ENCODE measurements around the gene EARS2.
"Not testable (repeated sequence)": the region's sequence is repeated elsewhere in the genome, so short reads cannot be mapped to it uniquely, and the experiment has no call there.

Gene EARS2

DNA sequence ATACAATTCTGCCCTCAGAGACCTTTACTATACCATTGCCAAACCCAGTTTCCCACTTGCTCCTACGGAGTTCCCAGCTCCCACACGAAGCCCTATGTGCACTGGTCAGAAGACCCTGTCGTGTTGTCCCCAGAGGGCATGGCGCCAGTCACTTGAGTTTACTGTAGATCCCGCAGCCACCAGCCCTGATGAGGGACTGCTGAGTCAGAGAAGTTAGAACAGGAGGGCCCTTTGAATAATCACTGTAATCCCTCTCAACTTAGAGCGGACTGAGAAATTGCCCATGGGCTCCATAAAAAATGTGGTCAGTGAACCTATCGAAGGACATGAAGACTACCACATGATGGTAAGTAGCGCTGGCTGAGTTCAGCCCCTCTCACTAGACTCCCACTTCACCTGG, 9.6 kb upstream of the EARS2 start:
- DNase-seq, result no peak

GRCh38 chr16:23564575-23565363, 7.6 kb upstream of the EARS2 start:
- no peak for DNase-seq

DNA sequence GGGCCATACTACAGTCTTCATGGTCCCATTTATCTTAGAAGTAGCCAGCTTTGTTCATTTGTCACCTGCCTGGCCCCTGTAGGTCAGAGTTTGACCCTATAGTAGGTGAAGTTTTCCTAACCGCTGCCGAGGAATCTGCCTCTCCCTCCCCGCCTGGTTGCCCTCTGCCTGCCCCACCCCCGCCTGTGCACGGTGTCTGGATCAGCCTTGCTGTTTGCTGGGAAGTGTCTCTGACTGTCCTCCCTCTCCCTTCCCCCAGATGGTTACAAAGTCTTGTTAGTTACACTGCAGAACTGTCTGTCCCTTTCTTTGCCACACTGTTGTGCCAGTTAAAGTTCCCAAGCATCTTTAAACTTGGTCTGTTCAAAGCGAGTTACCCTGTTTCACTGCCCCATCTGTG, 6.0 kb upstream of the EARS2 start:
- no peak for DNase-seq

GRCh38 chr16:23562505-23562904, 5.4 kb upstream of the EARS2 start:
- DNase-seq, result no peak

- no peak for DNase-seq
Observed at GRCh38 chr16:23561586-23561985, 4.4 kb upstream of the EARS2 start.

GRCh38 chr16:23557779-23558702, 891 bp upstream of the EARS2 start:
- peak; percentile 6 for DNase-seq

- no peak for DNase-seq
Observed at GRCh38 chr16:23554536-23554935, 2.6 kb downstream of the EARS2 start.

GRCh38 chr16:23552161-23552560, 5.0 kb downstream of the EARS2 start:
- no peak for DNase-seq

DNA sequence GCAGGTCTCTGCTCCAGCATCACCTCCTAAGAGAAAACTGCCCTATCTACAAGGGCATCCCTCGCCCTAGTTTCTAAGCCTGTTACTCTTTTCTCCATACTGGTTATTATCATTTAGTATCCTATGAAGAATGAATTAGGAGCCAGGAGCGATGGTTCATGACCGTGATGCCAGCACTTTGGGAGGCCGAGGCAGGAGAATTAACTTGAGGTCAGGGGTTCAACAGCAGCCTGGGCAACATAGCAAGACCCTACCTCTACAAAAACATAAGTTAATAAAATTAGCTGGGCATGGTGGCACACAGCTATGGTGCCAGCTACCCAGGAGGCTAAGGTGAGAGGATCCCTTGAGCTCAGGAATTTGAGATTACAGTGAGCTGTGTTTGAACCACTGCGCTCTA, 7.2 kb downstream of the EARS2 start:
- no peak for DNase-seq

GRCh38 chr16:23544436-23544835, 12.7 kb downstream of the EARS2 start:
- no peak for DNase-seq

- not testable (repeated sequence) for DNase-seq
Observed at GRCh38 chr16:23540817-23541178, 16.4 kb downstream of the EARS2 start.

- DNase-seq, result no peak
Observed at GRCh38 chr16:23539984-23540816, 16.9 kb downstream of the EARS2 start.

DNA sequence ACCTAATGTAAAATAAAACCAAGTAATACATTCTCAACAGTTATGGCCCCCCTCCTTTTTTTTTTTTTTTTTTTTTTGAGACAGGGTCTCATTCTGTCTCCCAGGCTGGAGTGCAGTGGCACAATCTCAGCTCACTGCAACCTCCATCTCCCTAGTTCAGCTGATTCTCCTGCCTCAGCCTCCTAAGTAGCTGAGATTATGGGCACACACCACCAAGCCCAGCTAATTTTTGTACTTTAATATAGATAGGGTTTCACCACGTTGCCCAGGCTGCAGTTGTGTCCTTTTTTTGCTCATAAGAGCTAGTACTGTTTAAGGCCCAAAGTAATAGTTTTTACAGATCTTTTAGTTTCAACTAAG, 18.3 kb downstream of the EARS2 start:
- DNase-seq, result no peak

GRCh38 chr16:23537390-23537789, 19.8 kb downstream of the EARS2 start:
- DNase-seq, result no peak

- DNase-seq, result no peak
Observed at GRCh38 chr16:23535901-23536300, 21.2 kb downstream of the EARS2 start.

- no peak for DNase-seq
Observed at GRCh38 chr16:23534868-23535860, 22.0 kb downstream of the EARS2 start.

GRCh38 chr16:23532448-23532847, 24.7 kb downstream of the EARS2 start:
- DNase-seq, result no peak

DNA sequence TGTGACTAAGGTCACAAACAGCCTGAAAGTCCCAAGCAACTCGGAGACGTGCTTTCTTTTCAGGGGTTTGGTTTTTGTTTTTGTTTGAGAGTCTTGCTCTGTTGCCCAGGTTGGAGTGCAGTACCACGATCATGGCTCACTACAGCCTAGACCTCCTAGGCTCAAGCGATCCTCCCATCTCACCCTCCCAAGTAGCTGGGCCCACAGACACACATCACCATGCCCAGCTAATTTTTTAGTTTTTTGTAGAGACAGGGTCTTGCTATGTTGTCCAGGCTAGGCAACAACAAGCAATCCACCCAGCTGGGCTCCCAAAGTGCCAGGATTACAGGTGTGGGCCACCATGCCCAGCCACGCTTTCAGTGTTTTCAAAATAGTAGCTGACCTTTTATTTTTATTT, 27.1 kb downstream of the EARS2 start:
- no peak for DNase-seq

DNA sequence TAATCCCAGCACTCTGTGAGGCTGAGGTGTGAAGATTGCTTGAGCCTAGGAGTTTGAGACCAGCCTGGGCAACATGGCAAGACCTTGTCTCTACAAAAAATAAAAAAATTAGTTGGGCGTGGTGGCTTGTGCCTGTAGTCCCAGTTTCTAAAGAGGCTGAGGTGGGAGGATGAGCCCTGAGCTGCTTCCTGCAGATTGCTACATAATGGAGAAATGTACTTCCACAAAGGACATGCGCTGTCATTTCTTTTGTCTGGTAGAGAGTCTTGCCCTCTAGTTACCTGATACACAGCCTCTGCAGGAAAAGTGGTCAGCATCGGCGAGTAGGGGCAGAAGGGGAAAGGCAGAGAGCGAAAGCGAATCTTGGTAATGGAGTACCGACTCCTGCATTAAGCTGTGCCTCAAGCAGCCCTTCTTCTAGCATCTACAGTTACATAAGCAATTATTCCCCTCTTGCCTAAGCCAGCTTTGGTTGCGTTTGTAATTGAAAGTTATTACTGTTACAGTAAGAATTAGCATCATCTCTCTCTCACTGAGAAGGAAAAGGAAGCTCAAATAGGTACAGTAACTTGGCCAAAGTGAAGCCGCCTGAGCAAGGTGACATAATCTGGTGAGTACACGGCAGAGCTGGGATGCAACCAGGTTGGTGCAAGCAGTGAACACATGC, 28.4 kb downstream of the EARS2 start:
- no peak for DNase-seq

DNA sequence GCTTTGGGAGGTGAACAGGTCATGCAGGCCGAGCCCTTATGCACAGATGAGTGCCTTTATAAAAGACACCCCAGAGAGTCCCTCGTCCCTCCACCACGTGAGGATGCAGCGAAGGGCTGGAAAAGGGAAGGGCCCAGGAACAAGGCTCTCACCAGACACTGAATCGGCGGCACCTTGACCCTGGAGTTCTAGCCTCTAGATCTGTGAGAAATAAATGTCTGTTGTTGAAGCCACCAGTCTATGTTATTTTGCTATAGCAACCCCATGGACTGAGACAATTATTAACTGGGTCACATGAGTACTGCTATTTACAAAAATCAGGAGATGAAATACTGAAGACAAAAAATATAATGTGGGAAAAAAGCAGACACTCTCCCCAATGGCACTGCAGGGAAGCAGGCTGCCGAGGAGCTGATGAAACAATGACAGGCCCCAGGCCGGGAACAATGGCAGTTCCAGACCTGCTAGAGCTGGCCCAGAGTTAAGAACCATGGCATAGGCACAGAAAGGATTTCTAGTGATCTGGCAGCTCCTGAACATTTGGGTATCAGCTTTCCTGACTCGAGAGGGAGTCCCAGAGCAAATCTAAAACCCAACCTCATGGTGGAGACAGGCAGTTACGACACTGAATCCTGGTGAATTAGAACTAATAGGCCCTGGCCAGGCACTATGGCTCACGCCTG, 29.0 kb downstream of the EARS2 start:
- no peak for DNase-seq

DNA sequence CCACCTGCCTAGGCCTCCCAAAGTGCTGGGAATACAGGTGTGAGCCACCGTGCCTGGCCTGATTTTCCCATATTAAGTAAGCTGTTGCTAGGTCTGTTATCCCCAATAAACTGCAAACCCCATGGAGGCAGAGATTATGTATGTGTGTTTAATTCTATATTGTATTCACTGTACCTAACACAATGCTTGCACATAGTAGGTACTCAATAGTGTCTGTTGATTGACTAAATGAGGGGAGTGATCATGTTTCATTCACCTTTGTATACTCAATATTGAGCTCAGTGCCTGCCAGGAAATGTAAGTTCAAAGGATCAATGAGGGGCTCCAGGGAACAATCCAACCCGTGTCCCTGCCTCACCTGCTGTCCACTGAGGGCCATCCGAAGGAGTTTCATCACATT, 32.3 kb downstream of the EARS2 start:
- no peak for DNase-seq
